Activated CD8-positive, alpha-beta memory T cell treated with anti-CD3 and anti-CD28 coated beads for 4 hours (primary cell): ENCODE measurements around the gene TBKBP1.
"Not testable (repeated sequence)": the region's sequence is repeated elsewhere in the genome, so short reads cannot be mapped to it uniquely, and the experiment has no call there.

ENCODE experiments used
- DNase-seq, 2 donors: peaks; one replicate each; pipeline ENCODE4 v3.0.0-alpha.2; 2020; ENCODE audit warnings: low read depth in 2 of 2

TBKBP1 gene

GRCh38 chr17:47678196-47678595, 15.8 kb upstream of the TBKBP1 start:
- DNase-seq, result no peak

- DNase-seq, result no peak
Measured at GRCh38 chr17:47682138-47682537, 11.8 kb upstream of the TBKBP1 start.

GRCh38 chr17:47682727-47683126, 11.2 kb upstream of the TBKBP1 start:
- not testable (repeated sequence) for DNase-seq

GRCh38 chr17:47684025-47684424, 9.9 kb upstream of the TBKBP1 start:
- DNase-seq, result no peak

- DNase-seq, result no peak
Measured at GRCh38 chr17:47684535-47685193, 9.3 kb upstream of the TBKBP1 start.

GRCh38 chr17:47685556-47686275, 8.2 kb upstream of the TBKBP1 start:
- DNase-seq, result no peak

- DNase-seq, result no peak
Measured at GRCh38 chr17:47686276-47686635, 7.7 kb upstream of the TBKBP1 start.

GRCh38 chr17:47686664-47687327, 7.2 kb upstream of the TBKBP1 start:
- DNase-seq, result no peak

- DNase-seq, result no peak
Measured at GRCh38 chr17:47687328-47687690, 6.7 kb upstream of the TBKBP1 start.

- DNase-seq, result no peak
Measured at GRCh38 chr17:47687748-47688147, 6.2 kb upstream of the TBKBP1 start.

- no peak for DNase-seq
Measured at GRCh38 chr17:47690121-47690520, 3.8 kb upstream of the TBKBP1 start.

- no peak for DNase-seq
Measured at GRCh38 chr17:47692137-47692894, 1.6 kb upstream of the TBKBP1 start.

- no peak for DNase-seq
Measured at GRCh38 chr17:47692895-47693730, 848 bp upstream of the TBKBP1 start.

- DNase-seq, result peak in 1 of 2 donors; percentile 52
Measured at GRCh38 chr17:47694581-47695428, 844 bp downstream of the TBKBP1 start.

- no peak for DNase-seq
Measured at GRCh38 chr17:47695429-47696376, 1.7 kb downstream of the TBKBP1 start.

GRCh38 chr17:47696717-47697642, 3.0 kb downstream of the TBKBP1 start:
- DNase-seq, result no peak

GRCh38 chr17:47697906-47698711, 4.1 kb downstream of the TBKBP1 start:
- no peak for DNase-seq
